ENCODE results near the gene SBF2.
A peak's percentile ranks its signal among the peaks of the same experiment; 100 is the strongest.
"Not testable (repeated sequence)": the region's sequence is repeated elsewhere in the genome, so short reads cannot be mapped to it uniquely, and the experiment has no call there.

The SBF2 gene

GRCh38 chr11:10042699-10043098 lies 251.3 kb downstream of the SBF2 start:
- no peak overlapping the region for H3K4me3 ChIP-seq (ENCODE audit: low read depth in 1 of 2, low read length in 1 of 2)
- peak overlapping the region; percentile 30 for H3K27ac ChIP-seq
- no peaks in the 10 kb centered on the region for H3K36me3 ChIP-seq
- H3K27me3 ChIP-seq: no peaks in the 10 kb centered on the region
- H3K9me3 ChIP-seq: peaks cover 8% of the 10 kb centered on the region
- no peak for TF ChIP-seq CTCF (IDR thresholded peaks at IDR 0.05)
- peaks cover 15 to 17% of the 10 kb centered on the region in 2 experiments for H3K4me1 ChIP-seq (ENCODE audit: control insufficient read depth in 1 of 2, insufficient read depth in 1 of 2, low read depth in 1 of 2, low read length in 1 of 2)

- Histone ChIP-seq H3K36me3 (no peaks in the 10 kb centered on the region), H3K4me3 (ENCODE audit: low read depth in 1 of 2, low read length in 1 of 2) (no peak overlapping the region), H3K9me3 (peaks cover 8% of the 10 kb centered on the region), H3K27ac (peak overlapping the region; percentile 30), H3K27me3 (no peaks in the 10 kb centered on the region), H3K4me1 (ENCODE audit: control insufficient read depth in 1 of 2, insufficient read depth in 1 of 2, low read depth in 1 of 2, low read length in 1 of 2) (peaks cover 15 to 17% of the 10 kb centered on the region in 2 experiments)
- TF ChIP-seq CTCF (IDR thresholded peaks at IDR 0.05): no peak
Measured at GRCh38 chr11:10041748-10042446, 252.1 kb downstream of the SBF2 start.

- H3K27me3 ChIP-seq: no peaks in the 10 kb centered on the region
- H3K4me3 ChIP-seq (ENCODE audit: low read depth in 1 of 2, low read length in 1 of 2): no peak overlapping the region
- no peak for TF ChIP-seq CTCF (IDR thresholded peaks at IDR 0.05)
- peaks cover 8% of the 10 kb centered on the region for H3K9me3 ChIP-seq
- H3K27ac ChIP-seq: peak overlapping the region; percentile 30
- no peaks in the 10 kb centered on the region for H3K36me3 ChIP-seq
- H3K4me1 ChIP-seq (ENCODE audit: control insufficient read depth in 1 of 2, insufficient read depth in 1 of 2, low read depth in 1 of 2, low read length in 1 of 2): peaks cover 15 to 17% of the 10 kb centered on the region in 2 experiments
Measured at GRCh38 chr11:10041332-10041731, 252.7 kb downstream of the SBF2 start.

GRCh38 chr11:10038521-10039302 lies 255.3 kb downstream of the SBF2 start:
- H3K4me3 ChIP-seq (ENCODE audit: low read depth in 1 of 2, low read length in 1 of 2): no peak overlapping the region
- no peak overlapping the region for H3K27ac ChIP-seq
- H3K4me1 ChIP-seq (ENCODE audit: control insufficient read depth in 1 of 2, insufficient read depth in 1 of 2, low read depth in 1 of 2, low read length in 1 of 2): peaks cover 15 to 17% of the 10 kb centered on the region in 2 experiments
- TF ChIP-seq CTCF (IDR thresholded peaks at IDR 0.05): no peak
- H3K36me3 ChIP-seq: no peaks in the 10 kb centered on the region
- no peaks in the 10 kb centered on the region for H3K27me3 ChIP-seq
- H3K9me3 ChIP-seq: no peaks in the 10 kb centered on the region

GRCh38 chr11:10035932-10036331 lies 258.1 kb downstream of the SBF2 start:
- H3K27me3 ChIP-seq, H3K9me3 ChIP-seq: not testable (repeated sequence)

GRCh38 chr11:10032935-10033334 lies 261.1 kb downstream of the SBF2 start:
- Histone ChIP-seq H3K27ac (no peak overlapping the region), H3K27me3 (no peaks in the 10 kb centered on the region), H3K36me3 (no peaks in the 10 kb centered on the region), H3K9me3 (no peaks in the 10 kb centered on the region), H3K4me1 (ENCODE audit: control insufficient read depth in 1 of 2, insufficient read depth in 1 of 2, low read depth in 1 of 2, low read length in 1 of 2) (no peaks in the 10 kb centered on the region), H3K4me3 (ENCODE audit: low read depth in 1 of 2, low read length in 1 of 2) (no peak overlapping the region)
- TF ChIP-seq CTCF (IDR thresholded peaks at IDR 0.05): no peak

More at GRCh38 chr11:10035932-10036331, 258.1 kb downstream of the SBF2 start:
- not testable (repeated sequence) for H3K36me3 ChIP-seq; H3K27ac ChIP-seq; H3K4me3 ChIP-seq (ENCODE audit: low read depth in 1 of 2, low read length in 1 of 2); H3K4me1 ChIP-seq (ENCODE audit: control insufficient read depth in 1 of 2, insufficient read depth in 1 of 2, low read depth in 1 of 2, low read length in 1 of 2)
